Activated naive CD4-positive, alpha-beta T cell treated with anti-CD3 and anti-CD28 coated beads, Interleukin-2, amount 50 U/mL, for 24 hours (primary cell): ENCODE results near the gene UGT1A5.

ENCODE experiments used
- H3K27ac Mint-ChIP-seq: one replicate; pipeline ENCODE4 v1.8.0; 2021; ENCODE audit warnings: mild to moderate bottlenecking, mixed read lengths
- H3K27me3 Mint-ChIP-seq: one replicate; pipeline ENCODE4 v1.8.0; 2021; ENCODE audit warnings: mixed read lengths
- H3K36me3 Mint-ChIP-seq: one replicate; pipeline ENCODE4 v1.8.0; 2021; ENCODE audit warnings: mixed read lengths
- H3K4me1 Mint-ChIP-seq: one replicate; pipeline ENCODE4 v1.8.0; 2021; ENCODE audit warnings: mixed read lengths
- H3K4me3 Mint-ChIP-seq: one replicate; pipeline ENCODE4 v1.8.0; 2021; ENCODE audit warnings: mild to moderate bottlenecking, mixed read lengths
- H3K9me3 Mint-ChIP-seq: one replicate; pipeline ENCODE4 v1.8.0; 2021; ENCODE audit warnings: mixed read lengths

The UGT1A5 gene

DNA sequence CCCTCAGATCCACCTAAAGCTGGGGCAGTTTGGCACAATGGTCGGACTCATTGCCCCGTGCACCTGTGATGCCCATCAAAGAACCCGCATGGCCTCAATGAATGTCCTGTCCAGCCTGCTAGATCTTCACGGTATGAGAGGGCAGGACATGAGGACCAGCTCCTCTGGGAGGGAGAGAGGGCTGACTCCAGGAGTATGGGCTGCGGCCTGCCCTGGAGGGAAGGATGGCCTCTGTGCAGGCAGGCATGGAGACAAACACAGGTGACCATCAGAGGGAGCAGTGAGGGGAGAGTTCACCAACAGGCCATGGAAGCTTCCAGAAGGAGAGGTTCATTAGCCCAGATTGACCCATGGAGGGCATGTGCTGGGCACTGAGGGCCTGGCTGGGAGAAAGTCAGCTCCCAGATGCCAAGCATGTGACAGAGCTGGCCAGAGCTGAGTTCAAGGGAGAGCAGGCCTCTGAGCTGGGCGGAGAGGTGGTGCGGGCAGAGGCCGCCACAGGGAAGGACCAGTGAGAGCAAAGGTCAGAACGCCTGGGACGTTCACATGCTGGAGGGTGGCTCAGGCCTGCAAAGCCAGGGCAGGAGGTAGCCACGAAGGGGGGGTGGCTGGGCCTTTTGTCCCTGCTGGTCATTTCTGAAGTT is 105.4 kb downstream of the UGT1A5 start:
- no peak overlapping the region for H3K27ac Mint-ChIP-seq
- no peaks in the 10 kb centered on the region for H3K36me3 Mint-ChIP-seq
- no peak overlapping the region for H3K4me3 Mint-ChIP-seq
- H3K9me3 Mint-ChIP-seq, result no peaks in the 10 kb centered on the region
- H3K4me1 Mint-ChIP-seq, result no peaks in the 10 kb centered on the region
- H3K27me3 Mint-ChIP-seq, result no peaks in the 10 kb centered on the region

DNA sequence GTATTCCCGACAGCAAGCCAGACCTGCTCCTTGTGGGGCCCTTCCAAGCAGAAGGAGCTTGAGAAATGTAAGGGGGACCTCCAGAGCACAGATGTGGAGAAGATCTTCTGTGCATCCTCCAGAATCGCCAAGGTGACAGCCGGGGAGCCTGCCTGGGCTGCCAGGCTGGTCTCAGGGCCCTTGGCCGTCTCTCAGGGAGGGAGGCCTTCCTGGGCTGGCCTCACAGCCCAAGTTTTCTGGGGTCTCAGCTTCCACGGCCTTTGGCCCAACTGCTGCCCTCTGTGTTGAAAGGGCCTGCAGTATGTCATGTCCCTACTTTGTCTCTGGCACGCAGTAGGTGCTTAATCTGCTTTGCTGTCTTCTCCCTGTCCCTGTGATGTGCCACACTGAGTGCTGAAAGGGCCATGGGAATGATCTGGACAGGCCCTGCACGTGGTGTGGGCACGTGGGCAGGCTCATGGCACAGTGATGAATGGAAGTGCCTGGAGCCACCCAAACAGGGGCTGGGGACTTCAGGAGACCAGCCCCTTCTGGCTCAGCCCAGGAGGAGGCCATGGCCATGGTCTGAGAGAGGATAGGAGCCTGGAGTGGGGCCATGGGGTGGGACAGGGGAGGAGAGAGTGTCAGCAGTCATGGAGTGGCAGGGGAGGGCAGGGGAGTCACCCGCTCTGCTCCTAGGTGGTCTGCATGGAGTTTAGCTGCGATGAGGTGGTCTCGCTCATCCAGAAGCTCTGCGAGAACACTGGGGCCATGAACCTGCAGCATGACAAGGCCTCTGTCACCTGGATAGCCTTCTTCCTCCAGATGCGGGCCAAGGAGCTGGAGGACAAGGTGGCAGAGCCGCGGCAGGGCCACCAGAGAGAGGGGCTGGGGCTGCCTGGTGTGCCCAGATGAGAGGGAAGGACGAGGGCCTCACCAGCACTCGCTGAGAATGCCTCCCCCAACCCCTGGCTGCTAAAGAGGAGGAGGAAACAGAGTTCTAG is 106.2 kb downstream of the UGT1A5 start:
- Mint-ChIP-seq H3K36me3 (no peaks in the 10 kb centered on the region), H3K27me3 (no peaks in the 10 kb centered on the region), H3K27ac (no peak overlapping the region), H3K4me3 (no peak overlapping the region), H3K9me3 (no peaks in the 10 kb centered on the region), H3K4me1 (no peaks in the 10 kb centered on the region)

GRCh38 chr2:233819884-233820773 is 107.4 kb downstream of the UGT1A5 start:
- no peaks in the 10 kb centered on the region for H3K27me3 Mint-ChIP-seq
- no peak overlapping the region for H3K27ac Mint-ChIP-seq
- H3K36me3 Mint-ChIP-seq, result no peaks in the 10 kb centered on the region
- H3K4me1 Mint-ChIP-seq, result no peaks in the 10 kb centered on the region
- H3K9me3 Mint-ChIP-seq, result no peaks in the 10 kb centered on the region
- H3K4me3 Mint-ChIP-seq, result no peak overlapping the region

DNA sequence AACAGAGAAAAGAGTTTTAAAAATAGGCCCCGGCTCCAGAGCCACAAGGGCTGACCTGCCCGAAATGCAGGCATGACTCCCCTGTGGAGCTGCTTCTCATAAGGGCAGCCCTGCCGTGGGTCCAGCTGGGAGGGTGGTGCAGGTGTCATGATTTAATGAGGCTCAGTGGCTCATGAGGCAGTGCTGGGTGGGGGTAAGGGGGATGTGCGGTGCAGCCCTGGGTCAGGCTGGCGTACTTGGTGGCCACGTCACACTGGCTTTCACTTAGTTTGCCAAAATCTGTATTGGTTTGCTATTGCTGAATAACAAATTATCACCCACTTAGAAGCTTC is 108.0 kb downstream of the UGT1A5 start:
- Mint-ChIP-seq H3K9me3 (no peaks in the 10 kb centered on the region), H3K4me3 (no peak overlapping the region), H3K27me3 (no peaks in the 10 kb centered on the region), H3K36me3 (peaks cover 2% of the 10 kb centered on the region), H3K4me1 (no peaks in the 10 kb centered on the region), H3K27ac (no peak overlapping the region)

GRCh38 chr2:233821196-233821595 is 108.5 kb downstream of the UGT1A5 start:
- Mint-ChIP-seq H3K4me3 (no peak overlapping the region), H3K4me1 (no peaks in the 10 kb centered on the region), H3K9me3 (no peaks in the 10 kb centered on the region), H3K27ac (no peak overlapping the region), H3K36me3 (peaks cover 2% of the 10 kb centered on the region), H3K27me3 (no peaks in the 10 kb centered on the region)

DNA sequence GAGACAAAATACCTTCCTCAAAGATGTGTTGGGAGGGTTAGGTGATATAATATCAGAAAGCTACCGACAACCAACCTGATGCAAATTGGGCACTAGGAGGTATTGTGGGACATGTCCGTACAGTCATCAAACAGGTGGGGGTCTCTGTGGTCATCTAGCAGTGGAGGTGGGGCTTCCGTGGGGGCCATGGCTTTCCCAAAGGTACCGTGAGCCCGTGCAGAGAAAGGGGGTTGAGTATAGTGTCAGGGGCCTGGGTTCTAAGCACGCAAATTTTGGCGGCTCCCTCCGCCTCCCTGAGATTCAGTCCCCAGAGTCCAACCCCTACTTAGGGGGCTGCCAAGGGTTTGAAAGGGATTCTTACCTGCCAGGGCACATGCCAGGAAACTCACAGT is 109.0 kb downstream of the UGT1A5 start:
- H3K4me3 Mint-ChIP-seq, result no peak overlapping the region
- no peaks in the 10 kb centered on the region for H3K9me3 Mint-ChIP-seq
- no peaks in the 10 kb centered on the region for H3K4me1 Mint-ChIP-seq
- no peaks in the 10 kb centered on the region for H3K27me3 Mint-ChIP-seq
- H3K27ac Mint-ChIP-seq, result no peak overlapping the region
- peaks cover 2% of the 10 kb centered on the region for H3K36me3 Mint-ChIP-seq

GRCh38 chr2:233822101-233822771 is 109.5 kb downstream of the UGT1A5 start:
- Mint-ChIP-seq H3K36me3 (peaks cover 2% of the 10 kb centered on the region), H3K27me3 (no peaks in the 10 kb centered on the region), H3K4me3 (no peak overlapping the region), H3K27ac (no peak overlapping the region), H3K9me3 (no peaks in the 10 kb centered on the region), H3K4me1 (no peaks in the 10 kb centered on the region)
